Transverse colon (tissue), 4 donors: ENCODE data around the gene SREBF2. TPM values are rescaled to one million over a fixed set of nuclear protein-coding genes. Genes with fewer than 3 reads are reported as not detected.

Experiments
- DNase-seq: peaks from one replicate; pipeline ENCODE4 v3.0.0-alpha.2; 2019
- H3K27ac ChIP-seq, 4 donors: fragments of 200-600 bp; sonication (generic); 2 replicates each; pipeline ENCODE4 v1.5.1; 2016 to 2018; ENCODE audit warnings: inconsistent platforms in 4 of 4
- H3K27me3 ChIP-seq: fragments of 200-600 bp; sonication (generic); 2 replicates; pipeline ENCODE4 v1.5.1; 2017; ENCODE audit warnings: inconsistent platforms
- H3K36me3 ChIP-seq, 4 donors: fragments of 200-600 bp; sonication (generic); 2 replicates each; pipeline ENCODE4 v1.5.1; 2017 to 2019; ENCODE audit warnings: inconsistent platforms in 4 of 4
- H3K4me1 ChIP-seq, 4 donors: fragments of 200-600 bp; sonication (generic); 2 replicates each; pipeline ENCODE4 v1.5.1; 2017 to 2020; ENCODE audit warnings: inconsistent platforms in 4 of 4
- H3K4me3 ChIP-seq, 4 donors: fragments of 200-600 bp; sonication (generic); 1 replicate in 1 of 4; 2 replicates in 3 of 4; pipeline versions ENCODE4 v1.5.1 to v1.6.1; 2017 to 2019; ENCODE audit warnings: inconsistent platforms in 4 of 4
- H3K9me3 ChIP-seq, 2 donors: fragments of 200-600 bp; sonication (generic); 2 replicates each; pipeline ENCODE4 v1.5.1; 2017 to 2019; ENCODE audit warnings: inconsistent platforms in 2 of 2
- CTCF ChIP-seq, 5 experiments: fragments of 200-600 bp in 3 of 5; fragments of 450-650 bp in 2 of 5; sonication (generic) in 3 of 5; IDR thresholded peaks; 1 replicate in 2 of 5; 2 replicates in 3 of 5; pipeline ENCODE4 v1.5.1; 2016 to 2017; ENCODE audit warnings: antibody characterized with exemption in 5 of 5, inconsistent platforms in 3 of 5, mild to moderate bottlenecking in 2 of 5, moderate library complexity in 1 of 5
- EP300 ChIP-seq: sonication (generic); formaldehyde crosslinking; IDR thresholded peaks from one replicate; pipeline ENCODE4 v1.6.1; 2017; ENCODE audit warnings: antibody characterized with exemption, low read depth
- POLR2A ChIP-seq: fragments of 450-650 bp; IDR thresholded peaks from one replicate; pipeline ENCODE4 v1.6.1; 2016; ENCODE audit warnings: antibody characterized with exemption, mild to moderate bottlenecking, moderate library complexity
- POLR2AphosphoS5 ChIP-seq, 3 donors: sonication (generic); formaldehyde crosslinking; IDR thresholded peaks; one replicate each; pipeline ENCODE4 v1.6.1; 2016; ENCODE audit warnings: antibody characterized with exemption in 3 of 3
- WGBS, 2 donors: methylation state at CpG; one replicate each; pipeline ENCODE4 v1.1.5; 2018; ENCODE audit warnings: low coverage in 1 of 2; 5-methylcytosine and 5-hydroxymethylcytosine counted together
- in situ Hi-C, 4 donors: fragments of 200-750 bp; cut with MboI; loops; one replicate each; pipeline versions ENCODE4 v1.15.0 to v1.15.1; 2017; ENCODE audit warnings: low sequenced_read_pairs in 3 of 4, low pct_ligation_motif_present in 1 of 4, low pct_unique_long_range_greater_than_20kb in 1 of 4
- intact Hi-C: fragments of 100-400 bp; cut with DNase I; formaldehyde crosslinking; loops from one replicate; pipeline ENCODE4 v1.15.1; 2023; ENCODE audit warnings: low total_unique reads
- total RNA-seq, 4 donors: library from RNA; depleted of rRNA; stranded (reverse); fragments of >200 nt; gene quantifications; one replicate each; pipeline ENCODE4 v1.1.0, GENCODE V29; 2016

The SREBF2 gene
- total RNA-seq, 4 donors from 2014 or later = 156 to 252 (median 166) TPM

- Histone ChIP-seq H3K4me1 (peaks cover 9 to 49% (median 32%) of the 10 kb centered on the region in 4 donors), H3K27ac (peak overlapping the region in 3 of 4 donors; percentile 35 to 66 (median 54)), H3K4me3 (no peak overlapping the region), H3K36me3 (no peaks in the 10 kb centered on the region), H3K9me3 (no peaks in the 10 kb centered on the region), H3K27me3 (no peaks in the 10 kb centered on the region)
- in situ Hi-C loops (loop anchor here in 2 of 4 donors (10.0 kb wide), 1 partner anchor 117 kb away; the partner anchor contains the start of gene CENPM (in 2 of the 2)), intact Hi-C loops (loop anchor here (10.0 kb wide), 1 partner anchor 117 kb away; the partner anchor contains the start of gene CENPM)
- 88 to 100% methylated on average over 3 to 6 of the region's 6 CpGs for WGBS, 2 donors
- no peak for DNase-seq
- no peak for TF ChIP-seq CTCF (IDR thresholded peaks at IDR 0.05)
Observed at GRCh38 chr22:41827671-41828070, 5.2 kb upstream of the SREBF2 start.

- H3K27ac ChIP-seq = peak overlapping the region; percentile 17 to 66 (median 44)
- DNase-seq = peak; percentile 30
Observed at GRCh38 chr22:41828516-41828915, 4.4 kb upstream of the SREBF2 start.

GRCh38 chr22:41830174-41830573, 2.7 kb upstream of the SREBF2 start:
- in situ Hi-C loops = no loop called here
- WGBS, 2 donors = 83 to 89% methylated on average over 1 to 3 of the region's 3 CpGs

More at GRCh38 chr22:41828516-41828915, 4.4 kb upstream of the SREBF2 start:
- no peak overlapping the region for H3K4me3 ChIP-seq
- WGBS, 2 donors = 73 to 75% methylated on average over 1 to 4 of the region's 4 CpGs
- in situ Hi-C loops (loop anchor here in 2 of 4 donors (10.0 kb wide), 1 partner anchor 116 kb away; the partner anchor contains the start of gene CENPM (in 2 of the 2)), intact Hi-C loops (loop anchor here (10.0 kb wide), 1 partner anchor 116 kb away; the partner anchor contains the start of gene CENPM)
- H3K36me3 ChIP-seq = no peaks in the 10 kb centered on the region
- peak; percentile 58 for TF ChIP-seq POLR2A
- TF ChIP-seq EP300 = no peak
- peak in 2 of 3 donors; percentile 29 to 64 for TF ChIP-seq POLR2AphosphoS5 (IDR thresholded peaks at IDR 0.05)
- peaks cover 9 to 43% (median 32%) of the 10 kb centered on the region in 4 donors for H3K4me1 ChIP-seq
- H3K9me3 ChIP-seq = no peaks in the 10 kb centered on the region
- H3K27me3 ChIP-seq = no peaks in the 10 kb centered on the region

GRCh38 chr22:41831383-41831782, 1.5 kb upstream of the SREBF2 start:
- in situ Hi-C loops = no loop called here
- Histone ChIP-seq H3K9me3 (no peaks in the 10 kb centered on the region), H3K4me3 (no peak overlapping the region), H3K27ac (peak overlapping the region; percentile 92 to 99 (median 97)), H3K4me1 (peaks cover 10 to 54% (median 30%) of the 10 kb centered on the region in 4 donors), H3K27me3 (no peaks in the 10 kb centered on the region), H3K36me3 (no peaks in the 10 kb centered on the region)
- TF ChIP-seq EP300 (no peak), CTCF (IDR thresholded peaks at IDR 0.05) (no peak)
- intact Hi-C loops = no loop called here
- WGBS, 2 donors = 20 to 78% methylated on average over 1 to 6 of the region's 6 CpGs
- no peak for DNase-seq

More at GRCh38 chr22:41830174-41830573, 2.7 kb upstream of the SREBF2 start:
- no peaks in the 10 kb centered on the region for H3K36me3 ChIP-seq
- no peaks in the 10 kb centered on the region for H3K9me3 ChIP-seq
- H3K4me3 ChIP-seq = no peak overlapping the region
- TF ChIP-seq POLR2AphosphoS5 (IDR thresholded peaks at IDR 0.05) (no peak), EP300 (no peak), CTCF (IDR thresholded peaks at IDR 0.05) (no peak), POLR2A (no peak)
- no peaks in the 10 kb centered on the region for H3K27me3 ChIP-seq
- intact Hi-C loops = no loop called here
- peak overlapping the region in 1 of 4 donors; percentile 35 for H3K27ac ChIP-seq
- H3K4me1 ChIP-seq = peaks cover 18 to 55% (median 39%) of the 10 kb centered on the region in 4 donors
- DNase-seq = no peak
